KMS-11 (cell line): ENCODE results near the gene PCDH1.

Experiments used
- H2AFZ ChIP-seq: fragments of 200-600 bp; sonication (generic); 2 replicates; pipeline ENCODE4 v1.6.1; 2016; ENCODE audit warnings: antibody characterized with exemption, mixed run types, low read depth
- H3K27ac ChIP-seq: fragments of 200-600 bp; sonication (generic); 2 replicates; pipeline ENCODE4 v1.6.1; 2016; ENCODE audit warnings: mild to moderate bottlenecking, mixed run types
- H3K27me3 ChIP-seq: fragments of 200-600 bp; sonication (generic); 2 replicates; pipeline ENCODE4 v1.6.1; 2017; ENCODE audit warnings: mild to moderate bottlenecking, low read depth, mixed run types, moderate library complexity; ENCODE audit not compliant: insufficient read depth
- H3K36me3 ChIP-seq: fragments of 200-600 bp; sonication (generic); 2 replicates; pipeline ENCODE4 v1.6.1; 2017; ENCODE audit warnings: mild to moderate bottlenecking, mixed run types; ENCODE audit not compliant: insufficient read depth
- H3K4me1 ChIP-seq: fragments of 200-600 bp; sonication (generic); 2 replicates; pipeline ENCODE4 v1.6.1; 2016; ENCODE audit warnings: mild to moderate bottlenecking, low read depth, mixed run types; ENCODE audit not compliant: poor library complexity, severe bottlenecking
- H3K4me2 ChIP-seq: fragments of 200-600 bp; sonication (generic); 2 replicates; pipeline ENCODE4 v1.7.0; 2016; ENCODE audit warnings: mild to moderate bottlenecking, mixed run types
- H3K4me3 ChIP-seq: fragments of 200-600 bp; sonication (generic); IDR thresholded peaks from 2 replicates; pipeline ENCODE4 v1.6.1; 2017; ENCODE audit warnings: low read depth, low read length, mixed read lengths; ENCODE audit not compliant: insufficient read depth
- H3K79me2 ChIP-seq: fragments of 200-600 bp; sonication (generic); 2 replicates; pipeline ENCODE4 v1.6.1; 2016; ENCODE audit warnings: low read depth, mixed run types; ENCODE audit not compliant: insufficient read depth
- H3K9ac ChIP-seq: fragments of 200-600 bp; sonication (generic); 2 replicates; pipeline ENCODE4 v1.6.1; 2016; ENCODE audit warnings: mild to moderate bottlenecking, mixed run types
- H4K20me1 ChIP-seq: fragments of 200-600 bp; sonication (generic); 2 replicates; pipeline ENCODE4 v1.6.1; 2016; ENCODE audit warnings: mild to moderate bottlenecking, mixed run types; ENCODE audit not compliant: insufficient read depth
- TF ChIP-seq, protein P1 (sequence below): fragments of 200-600 bp; sonication (generic); conservative IDR thresholded peaks from 2 replicates; pipeline ENCODE4 v1.6.1; 2017; ENCODE audit warnings: low read depth, mild to moderate bottlenecking, antibody characterized with exemption, low read length, moderate library complexity, mixed read lengths

The PCDH1 gene

DNA sequence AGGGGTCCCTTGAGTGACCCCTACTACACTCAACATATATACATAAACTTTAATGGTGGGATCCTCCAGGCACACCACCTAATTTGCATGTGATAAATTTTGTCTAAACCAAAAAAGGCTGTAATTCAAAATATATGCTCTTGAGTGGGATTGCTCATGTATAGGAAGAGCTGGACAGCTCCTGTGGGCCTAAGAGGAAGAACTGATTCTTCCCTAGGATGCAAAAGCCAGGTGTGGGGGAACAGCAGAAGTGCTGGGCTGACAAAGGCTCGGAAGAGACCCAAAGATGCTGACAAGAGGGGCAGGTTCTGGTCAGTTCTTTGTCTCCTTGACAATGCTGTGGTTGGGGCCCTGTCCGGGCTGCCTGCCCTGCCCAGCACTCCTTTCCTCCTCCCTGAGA lies 43.9 kb downstream of the PCDH1 start:
- no peaks in the 10 kb centered on the region for H3K79me2 ChIP-seq
- H3K36me3 ChIP-seq: no peaks in the 10 kb centered on the region
- H3K27ac ChIP-seq: no peak overlapping the region
- no peak overlapping the region for H3K4me3 ChIP-seq
- H4K20me1 ChIP-seq: no peaks in the 10 kb centered on the region
- no peak overlapping the region for H3K9ac ChIP-seq
- TF ChIP-seq, protein P1, sequence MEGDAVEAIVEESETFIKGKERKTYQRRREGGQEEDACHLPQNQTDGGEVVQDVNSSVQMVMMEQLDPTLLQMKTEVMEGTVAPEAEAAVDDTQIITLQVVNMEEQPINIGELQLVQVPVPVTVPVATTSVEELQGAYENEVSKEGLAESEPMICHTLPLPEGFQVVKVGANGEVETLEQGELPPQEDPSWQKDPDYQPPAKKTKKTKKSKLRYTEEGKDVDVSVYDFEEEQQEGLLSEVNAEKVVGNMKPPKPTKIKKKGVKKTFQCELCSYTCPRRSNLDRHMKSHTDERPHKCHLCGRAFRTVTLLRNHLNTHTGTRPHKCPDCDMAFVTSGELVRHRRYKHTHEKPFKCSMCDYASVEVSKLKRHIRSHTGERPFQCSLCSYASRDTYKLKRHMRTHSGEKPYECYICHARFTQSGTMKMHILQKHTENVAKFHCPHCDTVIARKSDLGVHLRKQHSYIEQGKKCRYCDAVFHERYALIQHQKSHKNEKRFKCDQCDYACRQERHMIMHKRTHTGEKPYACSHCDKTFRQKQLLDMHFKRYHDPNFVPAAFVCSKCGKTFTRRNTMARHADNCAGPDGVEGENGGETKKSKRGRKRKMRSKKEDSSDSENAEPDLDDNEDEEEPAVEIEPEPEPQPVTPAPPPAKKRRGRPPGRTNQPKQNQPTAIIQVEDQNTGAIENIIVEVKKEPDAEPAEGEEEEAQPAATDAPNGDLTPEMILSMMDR: no peak
- no peaks in the 10 kb centered on the region for H3K4me1 ChIP-seq
- no peaks in the 10 kb centered on the region for H3K27me3 ChIP-seq
- H3K4me2 ChIP-seq: no peak overlapping the region
- no peak overlapping the region for H2AFZ ChIP-seq

DNA sequence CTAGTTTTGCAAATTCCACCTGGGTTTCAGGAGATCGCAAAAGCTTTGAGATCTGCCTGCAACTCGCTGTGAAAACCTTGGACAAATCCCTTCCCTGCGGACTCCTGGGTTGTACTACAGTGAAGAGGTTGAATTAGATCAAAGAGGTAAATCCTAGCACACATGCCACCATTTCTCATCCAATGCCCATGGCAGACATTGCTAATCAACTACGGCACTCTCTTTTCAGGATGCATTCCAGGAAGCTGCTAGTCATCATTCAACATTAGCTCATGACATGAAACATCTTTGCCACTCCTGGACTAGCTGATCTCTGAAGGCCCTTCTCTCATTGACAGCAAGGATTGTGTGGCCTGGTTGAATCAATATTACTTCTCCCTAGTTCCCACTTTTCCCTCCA lies 46.1 kb downstream of the PCDH1 start:
- H2AFZ ChIP-seq: no peak overlapping the region
- H3K9ac ChIP-seq: no peak overlapping the region
- H3K27ac ChIP-seq: no peak overlapping the region
- no peaks in the 10 kb centered on the region for H3K79me2 ChIP-seq
- H3K4me3 ChIP-seq: no peak overlapping the region
- TF ChIP-seq, protein P1: no peak
- H3K4me2 ChIP-seq: no peak overlapping the region
- H3K27me3 ChIP-seq: no peaks in the 10 kb centered on the region
- no peaks in the 10 kb centered on the region for H3K4me1 ChIP-seq
- no peaks in the 10 kb centered on the region for H3K36me3 ChIP-seq
- no peaks in the 10 kb centered on the region for H4K20me1 ChIP-seq

DNA sequence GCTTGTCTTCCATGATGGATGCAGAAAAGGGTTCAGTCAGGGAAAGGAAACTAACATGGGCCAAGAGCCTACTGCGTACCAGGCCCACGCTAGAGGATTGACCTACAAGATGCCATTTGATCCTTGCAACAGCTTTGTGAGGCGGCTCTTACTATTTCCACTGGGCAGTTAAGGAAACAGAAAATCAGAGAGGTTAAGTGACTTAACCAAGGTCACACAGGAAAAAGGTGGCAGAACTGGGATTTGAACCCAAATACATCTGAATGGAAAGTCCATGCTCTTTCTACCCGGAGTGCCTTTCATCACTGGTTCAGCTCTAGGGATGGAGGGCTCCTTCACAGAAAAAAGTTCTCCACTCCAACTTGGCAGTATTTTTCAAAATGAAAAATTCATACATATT lies 50.0 kb downstream of the PCDH1 start:
- no peaks in the 10 kb centered on the region for H3K4me1 ChIP-seq
- no peaks in the 10 kb centered on the region for H3K36me3 ChIP-seq
- no peaks in the 10 kb centered on the region for H3K79me2 ChIP-seq
- H3K9ac ChIP-seq: no peak overlapping the region
- no peak overlapping the region for H3K27ac ChIP-seq
- TF ChIP-seq, protein P1: no peak
- no peak overlapping the region for H3K4me2 ChIP-seq
- no peak overlapping the region for H3K4me3 ChIP-seq
- H2AFZ ChIP-seq: no peak overlapping the region
- H4K20me1 ChIP-seq: no peaks in the 10 kb centered on the region
- H3K27me3 ChIP-seq: no peaks in the 10 kb centered on the region

DNA sequence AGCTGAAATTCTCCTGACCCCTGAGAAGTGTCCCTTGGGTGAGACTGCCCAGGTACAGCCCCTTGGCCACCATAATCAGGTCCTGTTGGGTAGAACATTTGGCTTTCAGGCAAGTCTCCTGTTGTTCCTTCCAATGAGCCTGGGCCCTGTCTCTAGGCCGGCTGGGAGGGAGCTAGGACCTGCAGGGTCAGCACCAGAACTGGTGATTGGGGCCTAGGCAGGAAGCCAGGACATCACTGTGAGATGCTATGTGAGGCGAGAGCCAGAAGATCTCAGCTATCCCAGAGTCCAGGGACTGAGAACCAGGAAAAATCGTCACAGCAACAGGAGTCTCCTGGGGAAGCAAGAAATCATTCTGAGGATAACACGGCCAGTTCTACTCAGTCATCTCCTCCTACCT lies 51.5 kb downstream of the PCDH1 start:
- no peaks in the 10 kb centered on the region for H4K20me1 ChIP-seq
- no peaks in the 10 kb centered on the region for H3K27me3 ChIP-seq
- no peak overlapping the region for H3K27ac ChIP-seq
- TF ChIP-seq, protein P1: no peak
- H2AFZ ChIP-seq: no peak overlapping the region
- H3K79me2 ChIP-seq: no peaks in the 10 kb centered on the region
- no peak overlapping the region for H3K4me2 ChIP-seq
- H3K9ac ChIP-seq: no peak overlapping the region
- no peak overlapping the region for H3K4me3 ChIP-seq
- no peaks in the 10 kb centered on the region for H3K36me3 ChIP-seq
- no peaks in the 10 kb centered on the region for H3K4me1 ChIP-seq
